Measurements from ENCODE around the gene HLTF.

Gene HLTF

GRCh38 chr3:149015393-149015792, 70.9 kb downstream of the HLTF start:
- no peak for DNase-seq (ENCODE audit: low read depth)
- no peak for TF ChIP-seq CTCF (IDR thresholded peaks at IDR 0.05; ENCODE audit: insufficient read depth, low read depth, low read length, missing control alignments)
- H3K4me3 ChIP-seq (ENCODE audit: low read depth, low read length) = no peak overlapping the region

- TF ChIP-seq CTCF (IDR thresholded peaks at IDR 0.05; ENCODE audit: insufficient read depth, low read depth, low read length, missing control alignments) = no peak
- no peak overlapping the region for H3K4me3 ChIP-seq (ENCODE audit: low read depth, low read length)
- no peak for DNase-seq (ENCODE audit: low read depth)
Observed at GRCh38 chr3:149013726-149014125, 72.6 kb downstream of the HLTF start.

GRCh38 chr3:149011676-149012075, 74.7 kb downstream of the HLTF start:
- no peak overlapping the region for H3K4me3 ChIP-seq (ENCODE audit: low read depth, low read length)
- no peak for DNase-seq (ENCODE audit: low read depth)
- TF ChIP-seq CTCF (IDR thresholded peaks at IDR 0.05; ENCODE audit: insufficient read depth, low read depth, low read length, missing control alignments) = no peak

- H3K4me3 ChIP-seq (ENCODE audit: low read depth, low read length) = no peak overlapping the region
- TF ChIP-seq CTCF (IDR thresholded peaks at IDR 0.05; ENCODE audit: insufficient read depth, low read depth, low read length, missing control alignments) = no peak
- no peak for DNase-seq (ENCODE audit: low read depth)
Observed at GRCh38 chr3:149010966-149011365, 75.4 kb downstream of the HLTF start.

GRCh38 chr3:149010504-149010951, 75.8 kb downstream of the HLTF start:
- no peak for DNase-seq (ENCODE audit: low read depth)
- H3K4me3 ChIP-seq (ENCODE audit: low read depth, low read length) = no peak overlapping the region
- TF ChIP-seq CTCF (IDR thresholded peaks at IDR 0.05; ENCODE audit: insufficient read depth, low read depth, low read length, missing control alignments) = no peak

- DNase-seq (ENCODE audit: low read depth) = peak; percentile 65
Observed at GRCh38 chr3:149009732-149010131, 76.6 kb downstream of the HLTF start.

More at GRCh38 chr3:149009732-149010131, 76.6 kb downstream of the HLTF start:
- no peak overlapping the region for H3K4me3 ChIP-seq (ENCODE audit: low read depth, low read length)
- TF ChIP-seq CTCF (IDR thresholded peaks at IDR 0.05; ENCODE audit: insufficient read depth, low read depth, low read length, missing control alignments) = no peak

All from GM12865 (cell line).